Endothelial cell of umbilical vein (primary cell): ENCODE data around the gene ZNF273.

Source experiments
- GATA2 ChIP-seq: IDR thresholded peaks from 2 replicates; pipeline ENCODE4 v1.7.0; 2011; ENCODE audit warnings: low read depth, mild to moderate bottlenecking, moderate library complexity, mixed read lengths, low read length; ENCODE audit not compliant: insufficient read length, insufficient read depth
- POLR2A ChIP-seq: IDR thresholded peaks from 2 replicates; pipeline ENCODE4 v1.6.1; 2012; ENCODE audit warnings: low read depth, mild to moderate bottlenecking, control low read depth, low read length
- TF ChIP-seq, protein P1 (sequence below), 2 donors: IDR thresholded peaks; 1 replicate in 1 of 2; 2 replicates in 1 of 2; pipeline ENCODE4 v1.5.1; 2011; ENCODE audit warnings: low read length in 2 of 2, mild to moderate bottlenecking in 2 of 2, moderate library complexity in 2 of 2, control low read depth in 1 of 2, inconsistent platforms in 1 of 2, low read depth in 1 of 2; ENCODE audit not compliant: insufficient read depth in 1 of 2; ENCODE audit errors: extremely low read depth in 1 of 2

- TF ChIP-seq, protein P1, sequence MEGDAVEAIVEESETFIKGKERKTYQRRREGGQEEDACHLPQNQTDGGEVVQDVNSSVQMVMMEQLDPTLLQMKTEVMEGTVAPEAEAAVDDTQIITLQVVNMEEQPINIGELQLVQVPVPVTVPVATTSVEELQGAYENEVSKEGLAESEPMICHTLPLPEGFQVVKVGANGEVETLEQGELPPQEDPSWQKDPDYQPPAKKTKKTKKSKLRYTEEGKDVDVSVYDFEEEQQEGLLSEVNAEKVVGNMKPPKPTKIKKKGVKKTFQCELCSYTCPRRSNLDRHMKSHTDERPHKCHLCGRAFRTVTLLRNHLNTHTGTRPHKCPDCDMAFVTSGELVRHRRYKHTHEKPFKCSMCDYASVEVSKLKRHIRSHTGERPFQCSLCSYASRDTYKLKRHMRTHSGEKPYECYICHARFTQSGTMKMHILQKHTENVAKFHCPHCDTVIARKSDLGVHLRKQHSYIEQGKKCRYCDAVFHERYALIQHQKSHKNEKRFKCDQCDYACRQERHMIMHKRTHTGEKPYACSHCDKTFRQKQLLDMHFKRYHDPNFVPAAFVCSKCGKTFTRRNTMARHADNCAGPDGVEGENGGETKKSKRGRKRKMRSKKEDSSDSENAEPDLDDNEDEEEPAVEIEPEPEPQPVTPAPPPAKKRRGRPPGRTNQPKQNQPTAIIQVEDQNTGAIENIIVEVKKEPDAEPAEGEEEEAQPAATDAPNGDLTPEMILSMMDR (IDR thresholded peaks at IDR 0.05; ENCODE audit: extremely low read depth in 1 of 2, insufficient read depth in 1 of 2, low read depth in 1 of 2, low read length in 2 of 2) = no peak
- TF ChIP-seq POLR2A (no peak), GATA2 (no peak)
These were observed 23.3 kb upstream of the ZNF273 start for GRCh38 chr7:64879800-64880199.
